DND-41 (cell line): Measurements from ENCODE around the gene PPM1M.

ENCODE experiments used
- ATAC-seq: fragments of 200-7000 bp; cut with Tn5 transposase; 3 replicates; pipeline ENCODE4 v1.9.1; 2021; ENCODE audit warnings: low read depth; ENCODE audit not compliant: insufficient read depth
- DNase-seq: peaks from one replicate; pipeline ENCODE4 v3.0.0-alpha.2; 2020
- H2AFZ ChIP-seq: 2 replicates; pipeline ENCODE4 v1.6.0; 2012; ENCODE audit warnings: low read depth, low read length
- H3K27ac ChIP-seq: 2 replicates; pipeline ENCODE4 v1.5.1; 2012; ENCODE audit warnings: low read length, inconsistent platforms
- H3K27me3 ChIP-seq: fragments of 200-600 bp; sonication (generic); 2 replicates; pipeline ENCODE4 v1.6.0; 2012; ENCODE audit warnings: low read length, mild to moderate bottlenecking, inconsistent platforms; ENCODE audit not compliant: insufficient read depth, poor library complexity
- H3K36me3 ChIP-seq: 2 replicates; pipeline ENCODE4 v1.5.1; 2012; ENCODE audit warnings: low read length, inconsistent platforms; ENCODE audit not compliant: insufficient read depth
- H3K4me1 ChIP-seq: 2 replicates; pipeline ENCODE4 v1.5.1; 2012; ENCODE audit warnings: mild to moderate bottlenecking, low read length; ENCODE audit not compliant: insufficient read depth
- H3K4me2 ChIP-seq: 2 replicates; pipeline ENCODE4 v1.6.0; 2012; ENCODE audit warnings: mild to moderate bottlenecking, moderate library complexity, low read length, inconsistent platforms; ENCODE audit not compliant: insufficient read depth
- H3K4me3 ChIP-seq, 2 experiments: fragments of 200-600 bp in 1 of 2; shearing (Covaris generic) in 1 of 2; 2 replicates each; pipeline ENCODE4 v1.5.1; 2012 to 2016; ENCODE audit warnings: inconsistent platforms in 2 of 2, low read length in 2 of 2, mild to moderate bottlenecking in 2 of 2, low read depth in 1 of 2, moderate library complexity in 1 of 2
- H3K79me2 ChIP-seq: 2 replicates; pipeline ENCODE4 v1.6.0; 2012; ENCODE audit warnings: low read length, inconsistent platforms; ENCODE audit not compliant: insufficient read depth
- H3K9ac ChIP-seq: 2 replicates; pipeline ENCODE4 v1.6.0; 2012; ENCODE audit warnings: low read depth, mild to moderate bottlenecking, inconsistent platforms, low read length, moderate library complexity
- H3K9me3 ChIP-seq: 2 replicates; pipeline ENCODE4 v1.5.1; 2012; ENCODE audit warnings: low read length, moderate library complexity, mild to moderate bottlenecking, inconsistent platforms; ENCODE audit not compliant: insufficient read depth, severe bottlenecking
- H4K20me1 ChIP-seq: 2 replicates; pipeline ENCODE4 v1.6.0; 2012; ENCODE audit warnings: low read length; ENCODE audit not compliant: insufficient read depth
- EZH2 ChIP-seq: IDR thresholded peaks from 3 replicates; pipeline ENCODE4 v1.6.1; 2012; ENCODE audit warnings: borderline replicate concordance, low read depth, mild to moderate bottlenecking, moderate library complexity, low read length, inconsistent platforms; ENCODE audit not compliant: severe bottlenecking
- TF ChIP-seq, protein P1 (sequence below): IDR thresholded peaks from 2 replicates; pipeline ENCODE4 v1.5.1; 2012; ENCODE audit warnings: borderline replicate concordance, low read length, moderate library complexity, mild to moderate bottlenecking; ENCODE audit not compliant: poor library complexity, severe bottlenecking; ENCODE audit errors: extremely low read depth

PPM1M gene

DNA sequence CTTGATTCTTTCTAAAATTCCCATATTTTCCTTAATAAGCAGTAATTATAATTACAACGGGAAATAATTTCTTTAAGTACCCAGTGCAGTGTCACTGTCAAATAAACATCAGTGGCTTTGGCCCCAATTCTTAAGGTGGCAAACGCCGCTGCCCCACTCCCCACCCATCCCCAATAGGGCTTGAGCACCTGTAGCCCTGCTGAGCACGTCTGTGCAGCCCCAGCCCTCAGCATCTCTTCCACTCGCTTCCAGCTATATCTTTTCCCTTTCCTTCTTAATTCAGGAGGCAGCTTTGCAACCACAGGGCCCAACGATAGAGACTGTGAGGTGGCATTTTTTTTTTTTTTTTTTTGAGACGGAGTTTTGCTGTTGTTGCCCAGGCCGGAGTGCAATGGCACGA, 9.0 kb downstream of the PPM1M start:
- H2AFZ ChIP-seq = no peak overlapping the region
- peaks cover 94% of the 10 kb centered on the region for H3K36me3 ChIP-seq
- DNase-seq (no peak), ATAC-seq (no peak)
- 0 out of 2 replicates have a peak overlapping the region, but pooled peaks have one; percentile 48 for H3K4me2 ChIP-seq
- no peak overlapping the region for H3K4me3 ChIP-seq
- no peaks in the 10 kb centered on the region for H3K9me3 ChIP-seq
- no peak overlapping the region; the same call in 1 of the 2 replicates for H3K9ac ChIP-seq
- H3K27ac ChIP-seq = no peak overlapping the region; the same call in 1 of the 2 replicates
- TF ChIP-seq EZH2 = no peak
- TF ChIP-seq, protein P1, sequence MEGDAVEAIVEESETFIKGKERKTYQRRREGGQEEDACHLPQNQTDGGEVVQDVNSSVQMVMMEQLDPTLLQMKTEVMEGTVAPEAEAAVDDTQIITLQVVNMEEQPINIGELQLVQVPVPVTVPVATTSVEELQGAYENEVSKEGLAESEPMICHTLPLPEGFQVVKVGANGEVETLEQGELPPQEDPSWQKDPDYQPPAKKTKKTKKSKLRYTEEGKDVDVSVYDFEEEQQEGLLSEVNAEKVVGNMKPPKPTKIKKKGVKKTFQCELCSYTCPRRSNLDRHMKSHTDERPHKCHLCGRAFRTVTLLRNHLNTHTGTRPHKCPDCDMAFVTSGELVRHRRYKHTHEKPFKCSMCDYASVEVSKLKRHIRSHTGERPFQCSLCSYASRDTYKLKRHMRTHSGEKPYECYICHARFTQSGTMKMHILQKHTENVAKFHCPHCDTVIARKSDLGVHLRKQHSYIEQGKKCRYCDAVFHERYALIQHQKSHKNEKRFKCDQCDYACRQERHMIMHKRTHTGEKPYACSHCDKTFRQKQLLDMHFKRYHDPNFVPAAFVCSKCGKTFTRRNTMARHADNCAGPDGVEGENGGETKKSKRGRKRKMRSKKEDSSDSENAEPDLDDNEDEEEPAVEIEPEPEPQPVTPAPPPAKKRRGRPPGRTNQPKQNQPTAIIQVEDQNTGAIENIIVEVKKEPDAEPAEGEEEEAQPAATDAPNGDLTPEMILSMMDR = no peak
- no peaks in the 10 kb centered on the region for H3K27me3 ChIP-seq
- peaks cover 44% of the 10 kb centered on the region for H4K20me1 ChIP-seq
- H3K79me2 ChIP-seq = peaks cover 38% of the 10 kb centered on the region
- peaks cover 56% of the 10 kb centered on the region for H3K4me1 ChIP-seq

- Histone ChIP-seq H3K79me2 (peaks cover 46% of the 10 kb centered on the region), H2AFZ (no peak overlapping the region), H3K36me3 (peaks cover 95% of the 10 kb centered on the region), H3K4me2 (no peak overlapping the region), H3K27ac (0 out of 2 replicates have a peak overlapping the region, but pooled peaks have one; percentile 1), H4K20me1 (peaks cover 40% of the 10 kb centered on the region), H3K4me3 (no peak overlapping the region), H3K27me3 (no peaks in the 10 kb centered on the region), H3K9me3 (no peaks in the 10 kb centered on the region), H3K9ac (no peak overlapping the region), H3K4me1 (peaks cover 56% of the 10 kb centered on the region)
- ATAC-seq = no peak
- DNase-seq = no peak
- no peak for TF ChIP-seq EZH2
Measured at GRCh38 chr3:52256159-52256558, 10.6 kb downstream of the PPM1M start.

- Histone ChIP-seq H4K20me1 (peaks cover 42% of the 10 kb centered on the region), H3K79me2 (peaks cover 50% of the 10 kb centered on the region), H3K9me3 (no peaks in the 10 kb centered on the region), H3K27ac (no peak overlapping the region), H3K4me3 (no peak overlapping the region), H3K36me3 (peaks cover 95% of the 10 kb centered on the region), H3K27me3 (no peaks in the 10 kb centered on the region), H2AFZ (no peak overlapping the region), H3K4me2 (no peak overlapping the region), H3K9ac (no peak overlapping the region), H3K4me1 (peaks cover 56% of the 10 kb centered on the region)
- TF ChIP-seq, protein P1 = no peak
- no peak for TF ChIP-seq EZH2
- DNase-seq = no peak
- no peak for ATAC-seq
Measured at GRCh38 chr3:52256622-52257021, 11.1 kb downstream of the PPM1M start.

DNA sequence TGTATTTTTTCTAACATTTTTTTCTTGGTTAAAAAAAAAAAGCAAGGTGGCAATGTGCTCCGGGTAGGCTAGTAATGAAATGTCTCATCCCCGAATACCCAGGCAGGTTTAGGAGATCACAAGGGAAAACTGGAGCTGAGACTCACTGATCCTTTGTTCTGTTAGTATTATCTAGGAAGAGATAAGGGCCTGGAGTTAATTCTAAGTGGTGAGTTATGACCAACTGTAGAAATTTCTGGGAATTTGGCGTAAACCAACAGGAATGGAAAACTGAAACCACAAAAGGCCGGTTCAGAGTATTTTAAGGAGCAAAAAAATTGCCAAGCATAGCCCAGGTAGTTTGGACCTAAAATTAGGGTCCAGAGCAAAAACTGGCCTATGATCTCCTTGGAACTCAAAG, 12.4 kb downstream of the PPM1M start:
- peaks cover 47% of the 10 kb centered on the region for H4K20me1 ChIP-seq
- peaks cover 54% of the 10 kb centered on the region for H3K4me1 ChIP-seq
- no peak overlapping the region for H3K4me2 ChIP-seq
- DNase-seq (no peak), ATAC-seq (no peak)
- H3K27me3 ChIP-seq = no peaks in the 10 kb centered on the region
- peaks cover 95% of the 10 kb centered on the region for H3K36me3 ChIP-seq
- no peak overlapping the region for H2AFZ ChIP-seq
- H3K79me2 ChIP-seq = peaks cover 62% of the 10 kb centered on the region
- no peaks in the 10 kb centered on the region for H3K9me3 ChIP-seq
- no peak overlapping the region for H3K4me3 ChIP-seq
- TF ChIP-seq, protein P1 = no peak
- no peak for TF ChIP-seq EZH2
- H3K9ac ChIP-seq = no peak overlapping the region
- H3K27ac ChIP-seq = no peak overlapping the region
